Measurements from ENCODE around the gene TOP2A.

The TOP2A gene

DNA sequence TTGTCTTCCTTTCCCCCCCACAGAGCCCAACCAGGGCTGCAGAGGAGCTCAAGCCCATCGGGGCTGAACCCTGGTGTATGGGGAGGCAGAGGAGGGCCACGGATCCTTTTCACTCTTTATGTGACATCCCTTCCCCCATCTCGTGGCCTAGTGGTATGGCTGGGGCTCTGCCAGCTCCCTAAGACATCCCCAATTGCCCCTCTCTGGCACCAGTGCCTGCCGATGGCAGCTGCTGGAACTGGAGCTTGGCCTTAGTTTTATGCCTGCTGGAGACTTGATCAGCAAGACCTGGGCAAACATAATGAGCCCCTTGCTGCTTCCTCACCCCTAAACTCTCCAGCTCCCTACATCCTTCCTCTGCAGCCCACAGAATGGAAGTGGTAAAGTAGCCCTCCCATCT, 8.0 kb upstream of the TOP2A start:
- H3K79me2 ChIP-seq (ENCODE audit: insufficient read depth, low read length): no peaks in the 10 kb centered on the region
- ATAC-seq (ENCODE audit: insufficient read depth, low read depth) (peak; percentile 16; the same call in 1 of the 3 replicates), DNase-seq (no peak)
- TF ChIP-seq EZH2 (IDR thresholded peaks at IDR 0.05; ENCODE audit: borderline replicate concordance, low read depth, low read length, severe bottlenecking): no peak
- TF ChIP-seq, protein P1, sequence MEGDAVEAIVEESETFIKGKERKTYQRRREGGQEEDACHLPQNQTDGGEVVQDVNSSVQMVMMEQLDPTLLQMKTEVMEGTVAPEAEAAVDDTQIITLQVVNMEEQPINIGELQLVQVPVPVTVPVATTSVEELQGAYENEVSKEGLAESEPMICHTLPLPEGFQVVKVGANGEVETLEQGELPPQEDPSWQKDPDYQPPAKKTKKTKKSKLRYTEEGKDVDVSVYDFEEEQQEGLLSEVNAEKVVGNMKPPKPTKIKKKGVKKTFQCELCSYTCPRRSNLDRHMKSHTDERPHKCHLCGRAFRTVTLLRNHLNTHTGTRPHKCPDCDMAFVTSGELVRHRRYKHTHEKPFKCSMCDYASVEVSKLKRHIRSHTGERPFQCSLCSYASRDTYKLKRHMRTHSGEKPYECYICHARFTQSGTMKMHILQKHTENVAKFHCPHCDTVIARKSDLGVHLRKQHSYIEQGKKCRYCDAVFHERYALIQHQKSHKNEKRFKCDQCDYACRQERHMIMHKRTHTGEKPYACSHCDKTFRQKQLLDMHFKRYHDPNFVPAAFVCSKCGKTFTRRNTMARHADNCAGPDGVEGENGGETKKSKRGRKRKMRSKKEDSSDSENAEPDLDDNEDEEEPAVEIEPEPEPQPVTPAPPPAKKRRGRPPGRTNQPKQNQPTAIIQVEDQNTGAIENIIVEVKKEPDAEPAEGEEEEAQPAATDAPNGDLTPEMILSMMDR (IDR thresholded peaks at IDR 0.05; ENCODE audit: borderline replicate concordance, extremely low read depth, low read length, poor library complexity, severe bottlenecking): no peak
- H3K4me3 ChIP-seq (ENCODE audit: low read depth in 1 of 2, low read length in 2 of 2): no peak overlapping the region
- H3K27ac ChIP-seq (ENCODE audit: low read length): peak overlapping the region; percentile 47
- H3K36me3 ChIP-seq (ENCODE audit: insufficient read depth, low read length): no peaks in the 10 kb centered on the region
- peaks cover 25% of the 10 kb centered on the region for H3K4me1 ChIP-seq (ENCODE audit: insufficient read depth, low read length)
- H3K9me3 ChIP-seq (ENCODE audit: insufficient read depth, low read length, severe bottlenecking): no peaks in the 10 kb centered on the region
- H3K4me2 ChIP-seq (ENCODE audit: insufficient read depth, low read length): no peak overlapping the region
- no peak overlapping the region for H2AFZ ChIP-seq (ENCODE audit: low read depth, low read length)
- H4K20me1 ChIP-seq (ENCODE audit: insufficient read depth, low read length): 0 out of 2 replicates have a peak, but pooled peaks cover 3% of the 10 kb centered on the region
- no peaks in the 10 kb centered on the region for H3K27me3 ChIP-seq (ENCODE audit: insufficient read depth, low read length, poor library complexity)
- no peak overlapping the region for H3K9ac ChIP-seq (ENCODE audit: low read depth, low read length)

GRCh38 chr17:40422990-40423633, 5.4 kb upstream of the TOP2A start:
- TF ChIP-seq EZH2 (IDR thresholded peaks at IDR 0.05; ENCODE audit: borderline replicate concordance, low read depth, low read length, severe bottlenecking): no peak
- TF ChIP-seq, protein P1 (IDR thresholded peaks at IDR 0.05; ENCODE audit: borderline replicate concordance, extremely low read depth, low read length, poor library complexity, severe bottlenecking): peak; percentile 6
- no peak overlapping the region for H3K4me2 ChIP-seq (ENCODE audit: insufficient read depth, low read length)
- no peaks in the 10 kb centered on the region; the same call in 1 of the 2 replicates for H3K79me2 ChIP-seq (ENCODE audit: insufficient read depth, low read length)
- H3K27me3 ChIP-seq (ENCODE audit: insufficient read depth, low read length, poor library complexity): no peaks in the 10 kb centered on the region
- H4K20me1 ChIP-seq (ENCODE audit: insufficient read depth, low read length): 0 out of 2 replicates have a peak, but pooled peaks cover 3% of the 10 kb centered on the region
- ATAC-seq (ENCODE audit: insufficient read depth, low read depth) (no peak), DNase-seq (no peak)
- H2AFZ ChIP-seq (ENCODE audit: low read depth, low read length): no peak overlapping the region
- H3K9ac ChIP-seq (ENCODE audit: low read depth, low read length): no peak overlapping the region
- no peaks in the 10 kb centered on the region for H3K36me3 ChIP-seq (ENCODE audit: insufficient read depth, low read length)
- H3K4me3 ChIP-seq (ENCODE audit: low read depth in 1 of 2, low read length in 2 of 2): no peak overlapping the region
- H3K4me1 ChIP-seq (ENCODE audit: insufficient read depth, low read length): peaks cover 34% of the 10 kb centered on the region
- no peak overlapping the region for H3K27ac ChIP-seq (ENCODE audit: low read length)
- no peaks in the 10 kb centered on the region for H3K9me3 ChIP-seq (ENCODE audit: insufficient read depth, low read length, severe bottlenecking)

DNA sequence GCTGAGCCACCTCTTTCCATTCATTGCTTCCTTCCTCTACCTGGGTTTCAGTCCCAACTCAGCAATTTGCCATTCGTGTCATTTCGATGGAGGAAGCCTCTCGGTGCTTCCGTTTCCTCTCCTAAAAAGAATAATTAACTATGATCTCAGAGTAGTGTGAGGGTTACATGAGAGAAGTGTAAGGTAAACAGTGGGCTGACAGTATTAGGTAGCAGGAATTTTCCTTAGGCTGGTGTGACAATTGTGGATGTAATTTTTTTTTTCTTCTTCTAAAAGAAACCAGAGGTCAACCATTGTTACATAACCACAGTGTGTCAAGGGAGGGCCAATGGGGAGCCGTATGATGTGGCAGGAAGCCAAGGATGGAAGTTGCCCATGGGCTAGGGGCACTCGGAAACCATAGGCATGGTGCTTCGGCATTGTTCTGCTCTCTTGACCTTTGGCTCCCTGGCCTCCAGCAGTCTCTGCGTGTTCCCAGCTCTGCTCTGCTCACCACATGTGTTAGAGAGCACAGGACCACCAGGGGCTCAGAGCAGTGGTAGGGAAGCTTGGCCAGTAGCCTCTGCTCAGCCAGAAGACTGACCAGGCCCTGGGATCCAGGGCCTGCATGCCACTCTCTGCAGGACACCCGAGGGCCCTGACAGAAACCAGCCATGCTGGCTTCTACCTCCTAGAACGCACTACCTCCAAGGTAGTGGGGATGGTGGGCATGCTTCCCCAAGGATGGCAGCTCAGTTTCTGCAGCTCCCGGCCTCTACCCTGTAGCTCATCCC, 2.0 kb upstream of the TOP2A start:
- Histone ChIP-seq H3K27me3 (ENCODE audit: insufficient read depth, low read length, poor library complexity) (no peaks in the 10 kb centered on the region), H3K4me2 (ENCODE audit: insufficient read depth, low read length) (no peak overlapping the region), H3K79me2 (ENCODE audit: insufficient read depth, low read length) (peaks cover 29% of the 10 kb centered on the region), H3K4me1 (ENCODE audit: insufficient read depth, low read length) (peaks cover 31% of the 10 kb centered on the region), H3K27ac (ENCODE audit: low read length) (0 out of 2 replicates have a peak overlapping the region, but pooled peaks have one; percentile 28), H3K9me3 (ENCODE audit: insufficient read depth, low read length, severe bottlenecking) (no peaks in the 10 kb centered on the region), H3K9ac (ENCODE audit: low read depth, low read length) (no peak overlapping the region; the same call in 1 of the 2 replicates), H4K20me1 (ENCODE audit: insufficient read depth, low read length) (peaks cover 9% of the 10 kb centered on the region; the same call in 1 of the 2 replicates), H3K4me3 (ENCODE audit: low read depth in 1 of 2, low read length in 2 of 2) (no peak overlapping the region), H2AFZ (ENCODE audit: low read depth, low read length) (no peak overlapping the region), H3K36me3 (ENCODE audit: insufficient read depth, low read length) (peaks cover 26% of the 10 kb centered on the region)
- TF ChIP-seq, protein P1 (IDR thresholded peaks at IDR 0.05; ENCODE audit: borderline replicate concordance, extremely low read depth, low read length, poor library complexity, severe bottlenecking): no peak
- TF ChIP-seq EZH2 (IDR thresholded peaks at IDR 0.05; ENCODE audit: borderline replicate concordance, low read depth, low read length, severe bottlenecking): no peak
- no peak for ATAC-seq (ENCODE audit: insufficient read depth, low read depth)
- DNase-seq: no peak

All from DND-41 (cell line).